HFFc6 (cell line): Measurements from ENCODE around the gene TCF25. TPM values are rescaled to one million over a fixed set of nuclear protein-coding genes. Genes with fewer than 3 reads are reported as not detected.

ENCODE experiments used
- DNase-seq: peaks from one replicate; pipeline ENCODE4 v3.0.0-alpha.2; 2018
- H3K27ac Mint-ChIP-seq: 2 replicates; pipeline ENCODE4 v1.8.0; 2020; ENCODE audit warnings: mild to moderate bottlenecking, mixed read lengths
- H3K27me3 Mint-ChIP-seq: 2 replicates; pipeline ENCODE4 v1.8.0; 2021; ENCODE audit warnings: mild to moderate bottlenecking, moderate library complexity, mixed read lengths; ENCODE audit not compliant: insufficient read depth
- H3K36me3 Mint-ChIP-seq: 2 replicates; pipeline ENCODE4 v1.8.0; 2021; ENCODE audit warnings: low read depth, mixed read lengths
- H3K4me1 Mint-ChIP-seq: 2 replicates; pipeline ENCODE4 v1.8.0; 2020; ENCODE audit warnings: low read depth, mixed read lengths
- H3K4me3 Mint-ChIP-seq: 2 replicates; pipeline ENCODE4 v1.8.0; 2020; ENCODE audit warnings: mild to moderate bottlenecking, moderate library complexity, mixed read lengths
- H3K9me3 Mint-ChIP-seq: 2 replicates; pipeline ENCODE4 v1.8.0; 2020; ENCODE audit warnings: mild to moderate bottlenecking, mixed read lengths
- total RNA-seq, 6 experiments: library from RNA; stranded (reverse); fragmentation: NEBNext Ultra II Directional; extraction: Animal tissue kit (Norgen Biotek cat#: 25700); gene quantifications; 2 replicates in 1 of 6; 3 replicates in 5 of 6; pipeline ENCODE4 v1.2.3, GENCODE V29; 2021
- TF ChIP-seq, protein P1 (sequence below): fragments of 200-600 bp; sonication (generic); IDR thresholded peaks from 2 replicates; pipeline ENCODE4 v1.5.0; 2021; ENCODE audit warnings: antibody characterized with exemption, mild to moderate bottlenecking

TCF25 gene
- total RNA-seq, 6 experiments from 2014 or later, result 157 to 202 (median 170) TPM

DNA sequence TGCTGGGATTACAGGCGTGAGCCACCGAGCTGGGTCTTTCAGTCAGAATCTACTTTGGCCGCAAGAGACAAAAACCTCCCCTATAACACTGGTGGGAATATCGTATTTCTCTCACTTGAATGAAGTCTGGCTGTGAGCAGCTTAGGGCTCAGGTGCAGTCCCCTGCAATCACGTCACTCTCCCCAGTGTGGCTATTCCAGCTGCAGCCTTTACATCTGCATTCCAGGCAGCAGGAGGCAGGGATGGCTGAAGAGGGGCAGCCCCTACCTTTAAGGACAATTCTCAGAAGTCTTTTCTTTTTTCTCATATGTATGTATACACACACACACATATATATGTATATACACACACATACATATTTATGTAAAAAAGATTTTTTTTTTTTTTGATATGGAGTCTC lies 78.1 kb downstream of the TCF25 start:
- Mint-ChIP-seq H3K9me3 (no peaks in the 10 kb centered on the region), H3K27ac (no peak overlapping the region), H3K4me1 (peaks cover 12% of the 10 kb centered on the region), H3K27me3 (peaks cover 2% of the 10 kb centered on the region), H3K36me3 (no peaks in the 10 kb centered on the region), H3K4me3 (no peak overlapping the region)
- TF ChIP-seq, protein P1, sequence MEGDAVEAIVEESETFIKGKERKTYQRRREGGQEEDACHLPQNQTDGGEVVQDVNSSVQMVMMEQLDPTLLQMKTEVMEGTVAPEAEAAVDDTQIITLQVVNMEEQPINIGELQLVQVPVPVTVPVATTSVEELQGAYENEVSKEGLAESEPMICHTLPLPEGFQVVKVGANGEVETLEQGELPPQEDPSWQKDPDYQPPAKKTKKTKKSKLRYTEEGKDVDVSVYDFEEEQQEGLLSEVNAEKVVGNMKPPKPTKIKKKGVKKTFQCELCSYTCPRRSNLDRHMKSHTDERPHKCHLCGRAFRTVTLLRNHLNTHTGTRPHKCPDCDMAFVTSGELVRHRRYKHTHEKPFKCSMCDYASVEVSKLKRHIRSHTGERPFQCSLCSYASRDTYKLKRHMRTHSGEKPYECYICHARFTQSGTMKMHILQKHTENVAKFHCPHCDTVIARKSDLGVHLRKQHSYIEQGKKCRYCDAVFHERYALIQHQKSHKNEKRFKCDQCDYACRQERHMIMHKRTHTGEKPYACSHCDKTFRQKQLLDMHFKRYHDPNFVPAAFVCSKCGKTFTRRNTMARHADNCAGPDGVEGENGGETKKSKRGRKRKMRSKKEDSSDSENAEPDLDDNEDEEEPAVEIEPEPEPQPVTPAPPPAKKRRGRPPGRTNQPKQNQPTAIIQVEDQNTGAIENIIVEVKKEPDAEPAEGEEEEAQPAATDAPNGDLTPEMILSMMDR, result no peak
- DNase-seq, result no peak

DNA sequence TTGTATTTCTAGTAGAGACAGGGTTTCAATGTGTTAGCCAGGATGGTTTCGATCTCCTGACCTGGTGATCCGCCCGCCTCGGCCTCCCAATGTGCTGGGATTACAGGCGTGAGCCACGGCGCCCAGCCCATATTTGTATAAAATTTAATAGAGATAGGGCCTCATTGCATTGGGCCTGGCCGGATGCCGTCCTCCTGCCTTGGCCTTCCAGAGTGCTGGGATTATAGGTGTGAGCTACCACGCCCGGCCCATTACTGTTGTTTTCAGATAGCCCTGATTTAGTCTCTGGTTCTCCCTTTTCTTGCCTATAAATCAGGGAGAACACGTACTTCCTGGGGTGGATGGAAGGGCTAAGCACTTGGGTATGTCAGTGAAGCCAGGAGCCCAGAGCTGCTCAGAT lies 78.7 kb downstream of the TCF25 start:
- no peak overlapping the region for H3K27ac Mint-ChIP-seq
- TF ChIP-seq, protein P1, result no peak
- no peaks in the 10 kb centered on the region for H3K9me3 Mint-ChIP-seq
- no peak overlapping the region for H3K4me3 Mint-ChIP-seq
- peaks cover 2% of the 10 kb centered on the region for H3K27me3 Mint-ChIP-seq
- no peak for DNase-seq
- peaks cover 3% of the 10 kb centered on the region; the same call in 1 of the 2 replicates for H3K36me3 Mint-ChIP-seq
- peaks cover 12% of the 10 kb centered on the region for H3K4me1 Mint-ChIP-seq

DNA sequence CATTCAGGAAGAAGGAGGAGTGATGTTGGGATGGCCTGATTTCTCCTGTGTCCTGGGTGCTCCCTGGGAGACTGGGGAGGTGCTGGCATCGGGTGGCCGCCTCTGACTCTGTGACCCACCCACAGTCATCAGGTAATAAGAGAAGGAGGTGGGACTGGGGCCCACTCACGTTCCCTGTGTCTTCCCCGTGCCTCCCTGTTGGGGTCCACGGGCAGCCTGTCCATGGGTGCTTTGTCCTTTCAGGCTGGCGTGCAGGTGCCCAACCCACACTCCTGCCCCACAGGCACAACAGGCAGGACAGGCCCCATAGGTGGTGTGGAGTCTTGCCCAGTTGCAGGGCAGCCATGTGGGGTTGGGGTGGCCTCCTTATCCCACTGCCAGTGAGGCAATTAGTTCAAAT lies 79.2 kb downstream of the TCF25 start:
- Mint-ChIP-seq H3K27ac (no peak overlapping the region), H3K4me3 (no peak overlapping the region), H3K4me1 (peaks cover 10% of the 10 kb centered on the region), H3K9me3 (no peaks in the 10 kb centered on the region), H3K36me3 (peaks cover 4% of the 10 kb centered on the region; the same call in 1 of the 2 replicates), H3K27me3 (peaks cover 2% of the 10 kb centered on the region)
- no peak for DNase-seq
- TF ChIP-seq, protein P1, result no peak

DNA sequence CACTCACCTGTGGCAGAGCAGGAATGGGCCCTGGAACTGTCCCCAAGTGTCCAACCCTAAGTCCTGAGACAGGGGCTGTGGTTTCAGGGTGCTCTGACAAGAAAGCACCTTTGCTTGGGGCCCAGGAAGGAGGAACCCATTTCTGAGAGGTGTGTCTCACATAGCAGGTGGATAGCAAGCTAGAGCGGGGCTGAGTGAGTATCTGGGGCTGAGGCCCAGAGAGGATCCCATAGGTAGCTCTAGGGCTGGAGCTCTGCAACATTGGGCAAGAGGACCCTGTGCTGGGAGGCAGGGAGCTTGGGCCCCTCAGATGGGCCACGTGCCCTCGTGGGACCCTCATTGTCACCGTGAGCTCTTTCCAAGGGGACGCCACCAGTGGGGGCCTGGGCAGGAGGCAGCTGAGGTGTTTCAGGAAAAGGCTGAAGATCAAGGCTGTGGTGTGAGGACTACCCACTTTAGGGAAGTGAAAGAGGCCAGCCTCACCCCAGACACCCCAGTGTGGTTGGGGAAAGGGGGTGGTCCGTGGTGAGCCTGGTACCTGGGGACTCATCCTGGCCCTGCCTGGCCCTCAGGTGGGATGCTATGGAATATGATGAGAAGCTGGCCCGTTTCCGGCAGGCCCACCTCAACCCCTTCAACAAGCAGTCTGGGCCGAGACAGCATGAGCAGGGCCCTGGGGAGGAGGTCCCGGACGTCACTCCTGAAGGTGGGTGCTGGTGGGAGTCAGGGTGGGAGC lies 80.4 kb downstream of the TCF25 start:
- Mint-ChIP-seq H3K9me3 (no peaks in the 10 kb centered on the region), H3K27ac (no peak overlapping the region), H3K4me3 (no peak overlapping the region), H3K36me3 (peaks cover 13% of the 10 kb centered on the region), H3K4me1 (peaks cover 8% of the 10 kb centered on the region), H3K27me3 (peaks cover 2% of the 10 kb centered on the region)
- TF ChIP-seq, protein P1, result no peak
- DNase-seq, result no peak

DNA sequence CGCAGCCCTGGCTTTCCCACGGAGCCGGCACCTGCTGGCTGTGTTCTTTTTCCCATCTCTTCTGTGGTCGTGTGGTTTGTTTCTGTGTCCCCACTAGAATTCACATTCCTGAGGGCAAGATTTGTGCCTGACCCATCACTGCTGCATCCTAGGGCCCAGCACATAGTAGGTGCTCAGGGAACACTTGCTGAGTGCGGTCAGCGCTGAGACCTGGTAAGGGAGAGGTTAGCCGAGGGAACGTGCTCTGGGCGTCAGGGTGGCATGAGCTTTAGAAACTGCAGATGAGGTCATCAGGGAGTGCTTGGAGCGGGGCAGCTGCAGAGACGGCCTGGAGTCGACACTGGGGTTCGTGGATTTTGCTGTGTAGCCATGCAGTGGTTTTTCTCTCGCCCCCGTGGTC lies 81.1 kb downstream of the TCF25 start:
- H3K27ac Mint-ChIP-seq, result 0 out of 2 replicates have a peak overlapping the region, but pooled peaks have one; percentile 10
- H3K36me3 Mint-ChIP-seq, result peaks cover 15% of the 10 kb centered on the region
- peaks cover 2% of the 10 kb centered on the region for H3K27me3 Mint-ChIP-seq
- no peaks in the 10 kb centered on the region for H3K9me3 Mint-ChIP-seq
- TF ChIP-seq, protein P1, result no peak
- H3K4me3 Mint-ChIP-seq, result no peak overlapping the region
- peaks cover 8% of the 10 kb centered on the region for H3K4me1 Mint-ChIP-seq
- no peak for DNase-seq
